ENCODE measurements around the gene PAX5. TPM values are rescaled to one million over a fixed set of nuclear protein-coding genes. Genes with fewer than 3 reads are reported as not detected.

Gene PAX5
- total RNA-seq, 1 experiment from 2014 or later = 0.03 TPM

GRCh38 chr9:36987891-36988290 is 46.2 kb downstream of the PAX5 start:
- DNase-seq (ENCODE audit: low spot score) = peak; percentile 53

GRCh38 chr9:36987409-36987808 is 46.7 kb downstream of the PAX5 start:
- no peak for DNase-seq (ENCODE audit: low spot score)

- no peak for DNase-seq (ENCODE audit: low spot score)
Observed at GRCh38 chr9:36986468-36987408, 47.3 kb downstream of the PAX5 start.

DNA sequence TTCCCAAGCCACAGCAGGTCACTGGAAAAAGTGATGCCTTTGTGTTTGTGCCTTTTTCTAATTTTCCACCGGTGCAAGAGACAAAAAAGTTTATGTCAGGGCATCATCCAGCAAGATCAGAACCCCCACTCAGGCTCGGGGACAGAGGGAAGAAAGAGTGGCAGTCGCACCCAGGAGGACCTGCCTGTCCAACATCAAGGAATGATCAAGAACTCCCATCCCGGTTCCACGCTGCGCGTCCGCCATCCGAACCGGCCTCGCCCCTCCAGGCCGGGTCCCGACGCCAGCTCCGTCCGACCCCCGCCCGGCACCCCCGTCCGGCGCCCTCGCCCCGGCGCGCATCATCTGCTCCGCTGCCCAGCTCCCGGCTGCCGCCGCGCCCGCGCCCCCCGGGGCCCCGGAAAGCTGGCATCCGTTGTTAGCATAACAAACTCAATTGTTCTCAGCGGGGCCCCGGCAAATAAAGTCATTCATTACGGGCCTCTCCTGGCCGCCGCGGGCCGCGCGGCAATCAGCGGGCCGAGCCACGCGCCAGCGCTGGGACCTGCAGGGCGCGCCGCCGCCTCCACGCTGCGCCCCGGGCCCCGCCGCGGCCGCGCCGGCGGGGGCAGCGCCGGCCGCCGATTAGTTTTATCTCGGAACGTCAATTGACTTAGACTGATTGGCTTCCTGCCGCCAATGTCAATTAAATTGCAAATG is 48.1 kb downstream of the PAX5 start:
- no peak for DNase-seq (ENCODE audit: low spot score)

DNA sequence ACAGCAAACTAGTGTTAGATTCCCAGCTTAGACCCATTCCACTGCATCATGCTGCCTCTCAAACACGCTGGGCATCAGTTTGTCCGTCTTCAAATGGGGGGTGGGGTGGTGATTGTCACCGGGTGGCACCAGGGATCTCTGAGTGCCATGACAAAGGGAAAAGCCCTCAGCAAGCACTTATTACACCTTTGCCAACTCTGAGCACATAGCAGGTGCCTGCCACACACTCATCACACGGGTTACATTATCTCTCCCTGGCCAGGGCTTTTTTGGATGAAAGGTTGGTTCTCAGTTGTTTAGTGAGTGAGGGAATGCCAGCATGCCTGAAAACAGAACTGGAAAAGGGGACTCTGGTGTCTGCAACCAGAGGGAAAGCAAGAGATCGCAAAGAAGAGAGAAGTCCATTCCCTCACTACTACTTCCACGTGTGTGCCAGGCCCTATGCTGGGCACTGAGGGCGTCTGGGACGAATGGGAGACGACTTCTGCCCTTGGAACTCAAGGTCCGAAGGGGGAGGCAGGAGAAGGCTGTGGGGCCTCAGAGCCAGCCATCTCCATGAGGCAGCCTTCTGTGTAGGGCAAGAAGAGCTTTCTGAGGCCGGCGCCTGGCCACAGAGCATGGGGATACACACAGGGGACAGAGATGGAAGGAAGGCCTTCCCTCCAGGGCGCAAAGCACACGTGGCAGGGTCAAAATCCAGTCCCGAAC is 48.9 kb downstream of the PAX5 start:
- no peak for DNase-seq (ENCODE audit: low spot score)

DNA sequence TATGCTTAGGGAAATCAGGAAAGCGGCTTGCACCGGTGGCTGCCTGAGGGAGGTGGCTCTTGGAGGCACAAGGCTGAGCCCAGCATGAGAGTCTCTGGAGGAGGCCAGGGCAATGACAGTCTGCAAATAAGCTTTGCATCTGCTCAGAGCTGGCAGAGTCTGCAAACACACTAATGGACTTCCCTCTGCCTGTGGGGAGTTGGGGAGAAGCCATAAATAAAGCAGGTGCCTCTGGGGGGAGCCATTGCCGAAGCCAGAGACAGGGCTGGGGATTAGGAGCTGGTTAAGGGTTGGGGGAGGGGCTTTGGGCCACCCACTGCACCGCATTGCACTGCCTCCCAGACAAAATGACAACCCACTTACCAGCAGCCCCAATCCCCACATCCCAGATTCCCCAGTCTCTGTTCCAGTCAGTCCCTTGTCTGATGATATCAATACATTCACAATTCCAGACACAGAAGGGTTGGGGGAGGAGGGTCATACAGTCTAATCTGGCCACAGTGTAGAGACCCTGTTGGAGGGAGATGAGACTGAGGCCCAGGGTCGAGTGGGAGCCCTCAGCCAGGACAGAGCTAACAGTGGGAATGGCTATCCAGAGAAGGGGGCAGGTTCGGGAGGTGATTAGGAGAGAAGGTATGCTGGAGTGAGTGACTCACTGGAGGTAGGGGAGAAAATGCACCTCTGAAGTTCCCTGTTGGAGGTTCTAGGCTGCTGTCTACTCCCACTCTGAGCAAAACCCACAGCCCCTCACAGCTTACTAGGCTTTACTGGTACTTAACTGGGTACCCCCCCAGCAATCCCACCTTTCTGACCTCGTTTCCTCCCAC is 53.7 kb downstream of the PAX5 start:
- DNase-seq (ENCODE audit: low spot score) = no peak

DNA sequence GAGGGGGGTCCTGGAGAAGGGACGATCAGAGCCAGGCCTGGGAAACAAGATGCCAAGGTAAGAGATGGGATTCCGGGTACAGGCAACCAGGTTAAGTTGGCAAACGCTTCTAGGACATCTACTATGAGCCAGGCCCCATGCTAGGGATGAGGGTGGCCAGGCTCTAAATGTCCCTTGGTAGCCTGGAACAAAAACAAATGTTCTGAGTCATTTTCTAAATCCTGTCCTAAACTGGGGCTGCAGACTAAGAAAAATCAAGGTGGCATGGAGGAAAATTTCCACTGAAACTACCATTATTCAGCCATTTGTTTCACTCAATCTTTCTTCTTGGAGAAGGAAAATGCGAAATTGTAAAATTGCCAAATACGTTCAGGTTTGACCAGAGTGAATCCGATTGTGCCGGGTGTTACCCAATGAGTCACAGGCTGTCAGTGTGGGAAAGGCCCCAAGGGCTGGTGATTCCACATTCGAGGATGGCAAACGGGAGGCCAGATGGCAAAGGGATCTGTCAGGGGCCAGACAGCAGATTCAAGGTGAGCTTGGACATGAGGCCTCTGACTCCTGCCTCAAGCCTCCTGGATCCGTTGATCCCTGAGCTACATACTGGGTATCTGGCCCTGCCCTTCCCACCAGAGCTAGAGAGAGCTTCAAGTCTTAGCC is 57.6 kb downstream of the PAX5 start:
- peak; percentile 74 for DNase-seq (ENCODE audit: low spot score)

DNA sequence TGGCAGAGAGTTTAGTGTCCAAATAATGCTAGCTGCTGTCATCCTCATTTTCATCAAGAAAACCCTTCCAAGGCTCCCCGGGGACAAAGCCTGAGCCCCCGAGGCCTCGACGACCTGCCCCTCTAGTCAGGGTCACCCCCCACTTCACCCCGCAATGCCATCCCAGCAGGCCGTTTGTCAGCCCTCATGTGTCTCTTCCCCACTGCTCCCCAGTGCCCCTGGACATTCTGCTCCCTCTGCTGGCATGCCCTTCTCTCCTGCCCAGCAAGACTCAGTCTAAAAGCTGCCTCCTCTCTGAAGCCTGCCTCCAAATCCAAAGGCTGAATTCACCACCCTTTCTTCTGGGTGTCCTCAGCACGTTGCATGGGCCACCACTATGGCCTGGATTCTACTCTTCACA is 59.3 kb downstream of the PAX5 start:
- no peak for DNase-seq (ENCODE audit: low spot score)

DNA sequence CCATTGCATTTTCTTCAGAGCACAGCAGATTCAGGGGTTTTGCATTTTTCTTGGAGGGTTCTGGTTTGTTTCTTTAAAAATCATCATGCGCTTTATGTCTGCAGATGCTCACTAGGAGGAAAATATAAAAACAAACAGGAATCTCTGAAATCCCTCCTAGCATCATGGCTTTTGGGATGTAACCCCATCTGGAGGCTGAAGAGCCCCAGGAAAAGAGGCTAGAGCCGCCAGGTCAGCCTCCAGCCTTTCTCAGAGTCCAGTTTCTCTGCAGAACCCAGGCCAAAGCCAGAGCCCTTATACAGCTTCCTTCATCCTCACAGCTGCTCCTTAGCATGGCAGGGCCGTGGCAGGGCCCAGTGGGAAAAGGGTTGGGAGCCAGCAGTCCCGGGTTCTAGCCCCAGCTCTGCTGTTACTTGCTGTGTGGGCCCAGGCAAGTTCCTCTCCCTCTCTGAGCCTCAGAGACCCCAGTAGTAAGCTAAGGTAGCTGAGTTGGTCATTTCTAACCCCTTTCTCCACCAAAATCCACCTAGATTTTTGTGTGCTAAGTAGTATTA is 62.1 kb downstream of the PAX5 start:
- DNase-seq (ENCODE audit: low spot score) = no peak

- DNase-seq (ENCODE audit: low spot score) = peak; percentile 34
Observed at GRCh38 chr9:36970007-36970888, 63.8 kb downstream of the PAX5 start.

DNA sequence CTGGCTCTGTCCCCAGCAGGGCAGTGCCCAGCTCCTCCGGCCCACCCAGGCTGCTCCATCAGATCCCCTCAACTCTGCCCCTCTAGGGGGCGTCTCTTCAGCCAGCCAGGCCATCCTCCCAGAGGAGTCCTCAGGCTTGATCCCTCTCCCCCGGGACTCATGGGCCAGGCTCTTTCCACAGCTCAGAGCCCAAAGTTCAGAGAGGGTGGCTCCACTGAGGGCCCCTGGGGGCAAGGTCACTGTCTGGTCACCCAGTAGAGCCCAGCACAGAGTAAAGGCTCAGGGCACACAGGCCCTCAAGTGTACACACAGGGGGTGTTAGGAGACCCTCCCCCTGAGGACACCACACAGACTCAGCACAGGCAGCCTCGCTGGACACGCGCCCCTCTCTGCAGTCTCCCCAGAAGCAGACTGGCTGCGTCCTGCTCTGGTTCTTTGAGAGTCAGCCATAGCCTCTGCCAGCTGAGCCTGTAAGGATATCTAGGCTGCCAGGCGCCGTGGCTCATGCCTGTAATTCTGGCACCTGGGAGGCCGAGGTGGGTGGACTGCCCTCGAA is 64.8 kb downstream of the PAX5 start:
- DNase-seq (ENCODE audit: low spot score) = no peak

GRCh38 chr9:36968574-36969215 is 65.4 kb downstream of the PAX5 start:
- no peak for DNase-seq (ENCODE audit: low spot score)

GRCh38 chr9:36967997-36968396 is 66.1 kb downstream of the PAX5 start:
- DNase-seq (ENCODE audit: low spot score) = no peak

- no peak for DNase-seq (ENCODE audit: low spot score)
Observed at GRCh38 chr9:36966371-36967097, 67.5 kb downstream of the PAX5 start.

DNA sequence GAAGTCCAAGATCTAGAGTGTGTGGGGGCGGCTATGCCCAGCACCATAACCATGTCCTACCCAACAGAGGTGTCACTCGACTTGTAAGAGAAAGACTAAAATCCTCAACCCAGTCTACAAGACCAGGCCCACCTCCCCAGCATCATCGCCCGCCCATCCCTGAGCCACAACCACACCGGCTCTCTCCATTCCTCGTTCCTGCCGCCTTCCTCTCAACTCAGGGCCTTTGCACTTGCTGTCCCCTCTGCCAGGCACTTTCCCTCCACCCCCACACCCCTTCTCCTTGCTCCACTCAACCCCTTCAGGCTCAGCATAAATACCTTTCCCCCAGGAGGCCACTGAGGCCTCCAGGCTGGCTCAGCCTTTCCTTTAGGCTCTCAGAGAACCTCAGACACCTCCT is 69.3 kb downstream of the PAX5 start:
- no peak for DNase-seq (ENCODE audit: low spot score)

DNA sequence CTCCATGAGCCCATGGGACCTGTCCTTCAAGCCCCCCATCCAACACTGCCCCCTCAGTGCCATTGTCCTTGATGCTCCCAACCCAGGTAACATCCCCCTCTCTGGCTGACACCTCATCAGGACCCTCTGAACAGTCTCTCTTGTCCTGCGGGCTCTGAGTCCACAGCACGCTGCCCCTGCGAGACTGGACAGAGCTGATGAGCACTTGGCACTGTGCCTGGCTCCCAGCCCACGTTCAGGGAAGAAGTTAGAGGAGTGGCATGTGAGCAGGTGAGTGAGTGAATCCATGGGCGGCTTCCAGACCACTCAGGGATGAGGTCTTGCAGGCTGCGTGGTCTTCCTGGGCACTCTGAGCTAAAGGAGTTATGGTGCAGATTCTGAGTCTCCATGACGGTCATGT is 70.7 kb downstream of the PAX5 start:
- DNase-seq (ENCODE audit: low spot score) = no peak

DNA sequence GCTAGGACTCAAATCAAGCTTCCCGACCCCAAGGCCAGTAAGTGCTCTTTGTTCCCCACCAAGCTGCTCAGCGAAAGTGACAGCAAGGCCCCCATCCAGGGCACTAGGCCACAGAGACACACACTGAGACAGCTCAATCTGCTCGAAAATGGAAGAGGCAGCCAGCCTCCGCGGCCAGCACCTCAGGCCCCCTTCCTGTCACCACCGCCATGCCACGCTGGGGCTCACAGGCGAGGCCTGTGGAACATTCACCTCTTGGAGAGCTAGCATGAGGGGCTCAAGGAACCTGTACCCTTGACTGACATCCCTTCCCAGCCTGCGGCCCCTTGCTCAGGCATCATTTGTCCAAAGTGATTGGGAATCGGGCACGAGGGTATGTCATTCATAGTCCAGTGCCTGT is 71.4 kb downstream of the PAX5 start:
- no peak for DNase-seq (ENCODE audit: low spot score)
